ENCODE data around the gene MMP15.
"Not testable (repeated sequence)": the region's sequence is repeated elsewhere in the genome, so short reads cannot be mapped to it uniquely, and the experiment has no call there.

The MMP15 gene

GRCh38 chr16:58025351-58026138 is at the start of gene MMP15:
Gene MMP15, plus strand, starts transcription at chr16:58025754. Its CDS starts 597 bp downstream, at chr16:58026351.
- peak; percentile 69 for DNase-seq

GRCh38 chr16:57976331-57976796 is 49.2 kb upstream of the MMP15 start:
- DNase-seq, result no peak

GRCh38 chr16:57977418-57978069 is 48.0 kb upstream of the MMP15 start:
- DNase-seq, result no peak

DNA sequence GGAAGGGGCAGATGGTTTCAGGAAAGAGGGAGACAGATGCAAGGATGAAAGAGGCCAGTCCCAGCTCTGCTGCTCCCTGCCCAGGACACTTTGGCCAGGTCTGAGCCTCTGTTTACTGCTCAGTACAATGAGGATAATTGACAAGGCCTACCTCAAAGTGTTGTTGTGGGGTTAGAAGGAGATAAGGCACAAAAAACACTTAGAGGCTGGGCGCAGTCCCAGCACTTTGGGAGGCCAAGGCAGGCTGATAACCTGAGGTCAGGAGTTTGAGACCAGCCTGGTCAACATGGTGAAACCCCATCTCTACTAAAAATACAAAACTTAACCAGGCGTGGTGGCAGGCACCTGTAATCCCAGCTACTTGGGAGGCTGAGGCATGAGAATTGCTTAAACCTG is 47.5 kb upstream of the MMP15 start:
- not testable (repeated sequence) for DNase-seq

- DNase-seq, result no peak
Observed at GRCh38 chr16:57979006-57979585, 46.5 kb upstream of the MMP15 start.

DNA sequence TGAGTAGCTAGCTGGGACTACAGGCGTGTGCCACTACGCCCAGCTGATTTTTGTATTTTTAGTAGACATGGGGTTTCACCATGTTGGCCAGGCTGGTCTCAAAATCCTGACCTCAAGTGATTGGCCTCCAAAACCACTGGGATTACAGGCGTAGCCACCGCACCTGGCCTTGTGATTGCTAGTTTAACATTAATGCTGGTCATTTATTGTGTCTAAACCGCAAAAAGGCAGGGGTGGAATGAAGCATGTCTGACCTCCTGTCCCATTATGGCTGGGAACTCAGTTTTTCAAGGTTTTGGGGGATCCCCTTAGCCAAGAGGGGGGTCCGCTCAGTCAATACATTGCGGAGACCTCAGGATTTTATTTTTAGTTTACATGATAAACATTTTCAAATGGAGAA is 43.9 kb upstream of the MMP15 start:
- DNase-seq, result no peak

DNA sequence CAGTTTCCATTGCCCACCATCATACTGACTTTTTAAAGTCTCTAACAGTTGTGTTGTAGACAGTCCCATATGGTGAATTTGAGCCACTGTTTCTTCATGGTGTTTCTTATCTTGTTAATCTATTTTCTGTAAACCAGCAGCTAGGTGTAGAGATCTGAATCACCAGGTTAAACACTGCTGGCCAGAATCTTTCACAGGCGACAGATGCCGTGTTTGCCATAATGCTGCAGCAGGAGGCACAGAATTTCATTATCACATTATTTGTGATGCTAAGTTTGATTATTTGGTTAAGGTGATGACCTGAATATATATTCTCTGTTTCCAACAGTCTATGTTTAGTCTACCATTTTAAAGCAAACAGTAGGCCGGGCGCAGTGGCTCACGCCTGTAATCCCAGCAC is 43.2 kb upstream of the MMP15 start:
- no peak for DNase-seq

DNA sequence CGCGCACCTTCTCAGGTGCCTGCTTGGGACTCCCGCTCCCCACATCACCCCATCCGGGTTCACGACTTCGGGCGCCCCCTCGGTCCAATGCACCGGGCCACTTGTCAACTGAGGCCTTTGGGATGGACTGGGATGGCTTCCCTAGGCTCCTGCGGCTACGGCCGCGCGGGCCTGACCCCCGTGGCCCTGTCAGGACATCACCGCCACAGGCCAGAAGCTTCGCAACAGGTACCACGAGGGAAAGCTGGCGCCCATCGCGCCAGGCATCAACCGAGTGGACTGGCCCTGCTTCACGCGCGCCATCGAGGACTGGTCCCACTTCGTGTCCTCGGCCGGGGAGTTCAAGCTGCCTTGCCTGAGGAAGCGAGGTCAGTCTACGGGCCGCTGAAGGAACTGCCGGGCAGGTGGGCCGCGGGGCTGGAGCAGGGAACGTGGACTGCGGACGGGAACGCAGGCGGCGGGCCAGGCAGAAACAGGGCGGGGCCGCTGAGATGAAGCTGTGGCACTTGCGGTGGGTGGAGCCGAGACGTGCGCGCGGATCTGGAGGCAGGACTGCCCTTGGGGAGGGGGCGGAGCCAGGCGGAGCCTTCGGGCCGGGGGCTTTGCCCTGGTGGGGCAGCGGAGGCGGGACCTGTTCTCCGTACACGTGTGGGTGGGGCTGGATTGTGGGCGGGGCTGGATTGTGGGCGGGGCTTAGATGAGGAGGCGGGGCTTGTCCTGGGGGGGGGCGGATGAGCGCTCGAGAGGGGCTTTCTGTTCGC is 40.9 kb upstream of the MMP15 start:
- DNase-seq, result peak; percentile 95

DNA sequence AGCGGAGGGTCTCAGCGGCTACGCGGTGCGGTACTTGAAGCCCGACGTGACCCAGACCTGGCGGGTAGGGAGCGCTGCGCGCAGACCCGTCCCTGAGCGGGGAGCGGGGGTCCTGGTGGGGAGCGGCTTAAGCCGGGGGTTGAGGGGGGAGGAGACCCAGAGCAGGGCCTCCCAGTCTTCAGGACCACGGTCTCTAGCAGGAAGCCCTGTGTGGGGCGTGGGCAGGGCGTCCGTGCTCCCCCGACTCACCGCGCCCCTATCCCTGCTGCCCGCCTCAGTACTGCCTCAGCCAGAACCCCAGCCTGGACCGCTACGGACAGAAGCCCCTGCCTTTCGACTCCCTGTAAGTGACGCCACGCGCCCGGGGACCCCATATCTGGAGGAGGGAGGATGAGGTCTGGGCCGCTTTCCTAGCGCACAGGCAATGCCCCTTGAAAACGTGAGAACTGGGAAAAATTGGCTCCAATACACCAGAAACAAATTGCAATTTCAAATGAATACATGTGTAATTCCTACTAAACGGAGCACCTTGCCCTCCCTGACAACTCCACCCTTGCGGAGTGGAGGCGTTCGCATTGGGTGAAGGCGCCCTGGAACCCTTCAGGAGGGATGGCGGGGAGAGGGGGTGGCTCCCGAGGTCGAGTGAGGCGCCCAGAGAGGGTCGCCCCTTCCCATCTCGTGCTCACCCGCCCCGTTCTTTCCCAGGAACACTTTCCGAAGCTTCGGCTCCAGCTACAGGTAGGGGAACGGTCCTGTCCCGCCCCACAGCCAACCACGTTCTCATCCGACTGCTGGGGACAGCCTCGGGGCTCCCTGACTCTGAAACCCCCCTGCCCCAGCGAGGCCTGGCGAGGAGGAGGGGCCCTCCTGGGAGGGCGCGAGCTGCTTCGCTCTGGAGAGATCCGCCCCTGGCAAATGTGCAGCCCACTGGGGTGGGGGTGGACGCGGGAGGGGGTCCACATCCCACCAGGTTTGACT is 40.1 kb upstream of the MMP15 start:
- DNase-seq, result no peak

GRCh38 chr16:57986196-57986595 is 39.4 kb upstream of the MMP15 start:
- no peak for DNase-seq

DNA sequence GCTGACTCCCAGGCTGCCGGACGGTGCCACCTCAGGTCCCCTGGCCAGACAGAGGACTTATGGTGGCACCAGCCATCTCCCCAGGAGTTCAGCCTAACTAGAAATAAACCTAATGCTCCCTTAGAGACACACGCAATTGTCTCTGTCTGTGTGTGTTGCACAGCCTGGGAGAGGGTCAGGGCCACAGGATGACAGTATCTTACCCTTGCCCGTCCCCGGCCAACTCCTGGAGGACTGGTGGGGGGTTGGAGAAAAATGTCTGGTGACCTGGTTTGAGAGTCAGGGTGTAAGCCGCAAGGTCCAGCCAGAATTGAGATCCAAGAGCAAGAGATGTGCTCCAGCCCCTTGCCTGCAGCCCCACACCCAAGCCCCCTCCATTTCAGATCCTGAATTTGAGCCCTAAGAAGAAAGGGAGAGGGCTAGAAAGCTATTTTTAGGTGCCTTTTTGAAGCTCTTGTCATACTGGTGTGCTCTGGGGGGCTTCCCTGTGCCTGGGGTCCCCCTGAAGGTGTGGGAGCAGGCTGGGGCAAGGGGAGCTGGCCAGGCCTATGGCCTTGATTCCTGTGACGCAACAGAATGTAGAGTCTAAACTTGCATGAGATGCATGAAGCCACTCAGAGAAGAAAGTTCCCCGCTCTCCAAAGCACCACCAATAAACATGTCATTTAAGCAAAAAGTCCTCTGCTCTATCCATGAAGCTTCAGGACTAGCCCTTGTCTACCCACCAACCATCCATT is 37.9 kb upstream of the MMP15 start:
- no peak for DNase-seq

GRCh38 chr16:57988929-57989328 is 36.6 kb upstream of the MMP15 start:
- DNase-seq, result no peak

GRCh38 chr16:57991551-57992059 is 33.9 kb upstream of the MMP15 start:
- no peak for DNase-seq

DNA sequence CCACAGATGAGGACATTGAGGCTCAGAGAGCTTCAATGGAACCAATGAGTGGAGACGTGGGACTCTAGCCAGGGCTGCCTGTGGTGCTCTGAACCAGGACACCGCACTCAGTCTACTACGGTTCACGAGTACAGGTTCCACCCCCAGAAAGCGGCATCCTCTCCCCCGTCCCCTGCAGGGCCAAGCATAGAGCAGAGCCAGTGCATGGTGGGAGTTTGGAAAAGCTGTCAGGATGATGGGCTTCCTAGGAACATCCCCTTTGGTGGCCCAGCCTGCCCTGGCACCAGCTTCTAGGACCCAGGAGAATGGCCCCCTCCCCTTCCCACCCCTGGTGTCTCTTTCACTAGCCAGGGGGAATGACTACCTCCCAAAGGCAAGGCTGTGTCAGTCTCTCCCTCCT is 33.5 kb upstream of the MMP15 start:
- DNase-seq, result no peak

DNA sequence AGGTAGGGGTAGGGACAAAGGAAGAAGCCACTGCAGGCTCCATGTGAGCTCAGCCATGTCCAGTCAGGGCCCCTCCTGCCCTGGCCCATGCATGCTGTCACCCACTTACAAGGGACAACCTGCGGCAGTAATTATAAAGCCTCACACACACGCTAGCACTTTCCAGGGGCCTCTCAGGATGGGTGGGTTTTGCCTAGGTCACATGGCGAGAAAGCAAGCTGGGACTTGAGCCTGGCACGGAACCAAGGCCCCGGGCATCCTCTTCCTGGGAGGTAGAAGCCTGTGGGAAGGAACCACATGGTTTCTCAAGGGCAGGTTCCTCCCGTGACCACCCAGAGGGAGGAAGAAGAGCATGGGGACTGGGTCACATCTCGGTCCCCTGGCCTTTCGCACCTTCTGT is 32.1 kb upstream of the MMP15 start:
- no peak for DNase-seq

DNA sequence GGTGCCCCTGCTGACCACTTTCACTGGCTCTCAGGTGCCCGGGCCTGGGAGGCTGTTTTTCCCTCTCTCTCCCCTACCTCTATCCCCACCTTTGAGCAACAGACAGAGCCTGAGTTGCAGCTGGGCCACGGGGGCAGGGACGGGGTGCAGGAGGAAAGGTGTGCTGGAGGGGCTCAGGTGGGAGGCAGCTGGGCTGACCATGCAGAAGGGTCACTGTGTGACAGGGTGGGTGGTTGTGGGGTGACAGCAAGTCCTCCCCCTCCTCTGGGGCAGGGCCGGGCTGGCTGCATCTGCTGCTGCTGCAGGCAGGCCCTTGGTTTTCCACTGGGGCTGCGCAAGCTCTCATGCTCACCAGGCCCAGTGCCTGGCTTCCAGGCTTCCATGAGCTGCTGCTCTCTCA is 31.7 kb upstream of the MMP15 start:
- no peak for DNase-seq

DNA sequence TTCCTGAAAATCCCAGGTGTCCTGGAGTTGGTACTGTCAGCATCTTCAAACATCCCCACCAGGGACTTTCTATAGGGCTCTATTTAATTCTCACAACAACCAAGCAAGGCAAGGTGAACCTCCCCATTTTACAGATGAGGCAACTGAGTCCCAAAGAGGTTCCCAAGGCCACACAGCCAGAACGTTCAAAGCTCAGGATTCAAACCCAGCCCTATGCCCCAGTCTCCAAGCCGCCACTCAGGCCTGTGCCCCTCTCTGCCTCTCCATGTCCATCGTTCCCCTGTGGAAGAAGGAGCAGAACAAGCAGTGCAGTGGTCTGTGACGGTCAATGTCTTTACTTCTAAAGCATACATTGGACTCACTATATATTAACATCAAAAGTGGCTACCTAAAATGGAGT is 31.2 kb upstream of the MMP15 start:
- no peak for DNase-seq

DNA sequence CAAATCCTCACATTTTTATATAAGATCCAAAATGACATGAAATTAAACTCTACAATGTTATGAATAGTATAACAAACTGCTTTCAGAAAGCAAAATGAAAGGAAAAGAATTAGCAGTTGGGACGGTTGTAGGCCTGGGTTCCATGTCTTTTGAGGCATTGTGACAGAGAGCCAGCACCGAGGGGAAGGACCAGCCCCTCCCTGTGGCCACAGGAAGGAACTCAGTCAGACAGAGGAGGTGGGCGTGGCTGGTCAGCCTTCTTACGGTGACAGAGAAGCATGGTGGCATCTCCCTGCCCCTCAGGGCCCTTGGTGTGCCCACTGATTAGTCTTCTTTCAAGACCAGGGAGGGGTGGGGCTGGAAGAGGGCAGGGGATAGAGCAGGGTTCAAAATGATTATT is 30.8 kb upstream of the MMP15 start:
- peak; percentile 59 for DNase-seq

DNA sequence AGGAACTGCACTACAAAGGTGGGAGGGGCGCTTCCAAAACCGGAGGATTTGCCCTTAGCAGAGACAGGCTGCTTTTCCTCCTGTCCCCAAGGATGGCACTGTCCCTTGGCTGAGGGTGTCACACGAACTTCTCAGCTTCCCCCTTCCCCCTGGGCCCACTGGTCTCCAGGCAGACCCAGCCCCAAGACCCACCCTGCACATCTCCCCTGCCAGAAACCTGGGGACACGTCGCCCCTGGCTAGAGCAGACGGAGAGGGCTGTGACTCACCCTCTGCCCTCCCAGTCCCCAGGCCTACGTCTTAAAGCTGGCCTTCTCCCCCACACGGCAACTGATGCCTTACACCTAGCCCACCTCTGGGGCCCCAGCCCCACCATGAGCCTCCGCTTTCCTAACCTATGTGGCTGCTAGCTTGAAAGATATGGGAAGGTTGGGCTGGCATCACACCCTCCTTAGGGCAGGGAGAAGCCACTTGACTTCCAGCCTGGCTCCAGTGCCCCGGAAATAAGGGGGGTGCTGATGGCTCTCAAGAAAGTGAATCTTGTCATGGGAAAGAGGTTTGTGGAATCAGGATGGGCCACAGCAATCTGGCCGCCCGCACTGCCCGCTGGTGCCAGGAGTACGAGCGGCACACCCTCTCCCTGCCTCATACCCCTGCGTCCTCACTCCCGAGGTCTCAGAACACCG is 29.7 kb upstream of the MMP15 start:
- DNase-seq, result no peak

DNA sequence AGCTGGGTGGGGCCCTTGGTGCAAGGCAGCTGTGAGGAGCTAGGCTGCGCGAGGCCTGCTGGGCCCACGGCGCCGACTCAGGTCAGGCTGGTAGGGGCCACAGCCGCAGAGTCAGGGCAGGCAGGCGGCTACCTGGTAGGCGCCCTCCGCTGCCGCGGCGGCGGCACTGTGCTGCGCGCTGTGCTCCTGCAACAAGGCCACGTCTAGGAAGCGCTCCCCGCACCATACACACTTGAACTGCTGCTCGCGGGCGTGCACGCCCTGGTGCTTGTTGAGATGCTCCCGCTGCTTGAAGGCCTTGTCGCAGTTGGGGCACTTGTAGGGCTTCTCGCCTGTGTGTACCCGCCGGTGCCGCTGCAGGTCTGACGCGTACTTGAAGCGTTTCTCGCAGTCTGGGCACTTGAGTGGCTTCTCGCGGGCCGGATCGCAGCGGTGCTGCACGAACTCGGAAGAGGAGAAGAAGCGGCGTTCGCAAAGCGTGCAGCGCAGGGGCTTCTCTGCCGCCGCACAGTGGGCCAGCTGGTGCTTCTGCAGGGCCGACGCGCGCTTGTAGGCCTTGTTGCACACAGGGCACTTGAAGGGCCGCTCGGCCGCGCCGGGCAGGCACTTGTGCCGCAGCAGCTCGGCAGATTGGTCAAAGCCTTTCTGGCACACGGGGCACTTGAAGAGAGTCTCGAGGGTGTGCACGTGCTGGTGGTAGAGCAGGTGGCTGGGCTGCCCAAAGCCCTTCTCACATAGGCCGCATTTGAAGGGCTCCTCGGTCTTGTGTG is 29.0 kb upstream of the MMP15 start:
- DNase-seq, result no peak
